CD14-positive monocyte (primary cell): Measurements from ENCODE around the gene DCAF6. TPM values are rescaled to one million over a fixed set of nuclear protein-coding genes. Genes with fewer than 3 reads are reported as not detected.

Experiments used
- DNase-seq, 3 donors: peaks; one replicate each; pipeline ENCODE4 v3.0.0-alpha.2; 2011 to 2022
- H2AFZ ChIP-seq: 2 replicates; pipeline ENCODE4 v1.6.0; 2012; ENCODE audit warnings: mild to moderate bottlenecking, low read depth, low read length, inconsistent platforms; ENCODE audit not compliant: insufficient read depth, poor library complexity, severe bottlenecking
- H3K27ac ChIP-seq, 2 donors: 1 replicate in 1 of 2; 2 replicates in 1 of 2; pipeline ENCODE4 v1.5.1; 2012 to 2013; ENCODE audit warnings: low read length in 2 of 2, control low read depth in 1 of 2, inconsistent platforms in 1 of 2, low read depth in 1 of 2, mild to moderate bottlenecking in 1 of 2
- H3K27me3 ChIP-seq, 2 donors: one replicate each; pipeline versions ENCODE4 v1.6.0 to v1.6.1; 2011 to 2013; ENCODE audit warnings: low read length in 2 of 2; ENCODE audit not compliant: control insufficient read depth in 2 of 2, insufficient read depth in 2 of 2
- H3K36me3 ChIP-seq, 2 donors: replicated peaks in 1 of 2; 1 replicate in 1 of 2; 2 replicates in 1 of 2; pipeline versions ENCODE4 v1.5.1 to v1.6.1; 2012 to 2013; ENCODE audit warnings: low read length in 2 of 2, control low read depth in 1 of 2, inconsistent platforms in 1 of 2, mild to moderate bottlenecking in 1 of 2; ENCODE audit not compliant: insufficient read depth in 2 of 2, control insufficient read depth in 1 of 2
- H3K4me1 ChIP-seq, 2 donors: 1 replicate in 1 of 2; 2 replicates in 1 of 2; pipeline versions ENCODE4 v1.5.1 to v1.6.1; 2012 to 2013; ENCODE audit warnings: low read length in 2 of 2, control low read depth in 1 of 2, inconsistent platforms in 1 of 2, mild to moderate bottlenecking in 1 of 2, moderate library complexity in 1 of 2; ENCODE audit not compliant: insufficient read depth in 2 of 2, control insufficient read depth in 1 of 2
- H3K4me2 ChIP-seq: replicated peaks from 2 replicates; pipeline ENCODE3; 2012; ENCODE audit warnings: low read length, moderate library complexity, mild to moderate bottlenecking; ENCODE audit not compliant: poor library complexity, severe bottlenecking; ENCODE audit errors: extremely low read depth
- H3K4me3 ChIP-seq, 3 experiments: fragments of 200-600 bp in 1 of 3; sonication (generic) in 1 of 3; replicated peaks in 1 of 3; 1 replicate in 2 of 3; 2 replicates in 1 of 3; pipeline ENCODE4 v1.5.1; 2011 to 2013; ENCODE audit warnings: low read length in 3 of 3, mild to moderate bottlenecking in 3 of 3, control low read depth in 2 of 3, low read depth in 2 of 3, inconsistent platforms in 1 of 3, moderate library complexity in 1 of 3
- H3K79me2 ChIP-seq: 2 replicates; pipeline ENCODE4 v1.6.0; 2012; ENCODE audit warnings: mild to moderate bottlenecking, control low read depth, inconsistent platforms, low read length, moderate library complexity; ENCODE audit not compliant: insufficient read depth
- H3K9ac ChIP-seq: 2 replicates; pipeline ENCODE4 v1.6.0; 2017; ENCODE audit warnings: low read length, mild to moderate bottlenecking; ENCODE audit not compliant: insufficient read depth, poor library complexity, severe bottlenecking
- H3K9me3 ChIP-seq, 2 donors: replicated peaks in 1 of 2; 1 replicate in 1 of 2; 2 replicates in 1 of 2; pipeline versions ENCODE4 v1.5.1 to v1.6.1; 2012 to 2013; ENCODE audit warnings: low read length in 2 of 2, control low read depth in 1 of 2; ENCODE audit not compliant: control insufficient read depth in 1 of 2, insufficient read depth in 1 of 2
- H4K20me1 ChIP-seq: 2 replicates; pipeline ENCODE4 v1.6.0; 2012; ENCODE audit warnings: mild to moderate bottlenecking, low read length, control low read depth, moderate library complexity; ENCODE audit not compliant: insufficient read depth
- H3K27ac Mint-ChIP-seq, 7 donors: one replicate each; pipeline ENCODE4 v1.8.0; 2020; ENCODE audit warnings: mild to moderate bottlenecking in 7 of 7, mixed read lengths in 7 of 7, moderate library complexity in 6 of 7, inconsistent platforms in 2 of 7
- H3K27me3 Mint-ChIP-seq, 3 donors: one replicate each; pipeline ENCODE4 v1.8.0; 2021 to 2022; ENCODE audit warnings: low read depth in 3 of 3, mild to moderate bottlenecking in 3 of 3, mixed read lengths in 3 of 3, moderate library complexity in 3 of 3, inconsistent platforms in 1 of 3
- H3K36me3 Mint-ChIP-seq, 2 donors: one replicate each; pipeline ENCODE4 v1.8.0; 2020; ENCODE audit warnings: mixed read lengths in 2 of 2, inconsistent platforms in 1 of 2, mild to moderate bottlenecking in 1 of 2
- H3K4me1 Mint-ChIP-seq: one replicate; pipeline ENCODE4 v1.8.0; 2020; ENCODE audit warnings: mild to moderate bottlenecking, mixed read lengths
- H3K4me3 Mint-ChIP-seq, 2 donors: one replicate each; pipeline ENCODE4 v1.8.0; 2020; ENCODE audit warnings: mild to moderate bottlenecking in 2 of 2, mixed read lengths in 2 of 2, moderate library complexity in 1 of 2
- H3K9me3 Mint-ChIP-seq, 7 donors: one replicate each; pipeline ENCODE4 v1.8.0; 2020 to 2022; ENCODE audit warnings: mixed read lengths in 7 of 7, mild to moderate bottlenecking in 6 of 7, moderate library complexity in 6 of 7, inconsistent platforms in 2 of 7
- WGBS: methylation state at CpG from one replicate; pipeline ENCODE4 v1.1.5; 2013; ENCODE audit warnings: missing lambda C conversion rate; ENCODE audit not compliant: insufficient coverage; 5-methylcytosine and 5-hydroxymethylcytosine counted together
- intact Hi-C, 2 donors: fragments of 100-400 bp; cut with micrococcal nuclease; formaldehyde crosslinking; loops; one replicate each; pipeline versions ENCODE4 v1.15.0 to v1.15.1; 2023
- polyA plus RNA-seq, 3 donors: library from polyadenylated mRNA; depleted of rRNA in 1 of 3; unstranded in 2 of 3; stranded (reverse) in 1 of 3; fragments of 300-500 nt in 2 of 3; fragments of >200 nt in 1 of 3; fragmentation: Illumina TruSeq in 2 of 3; gene quantifications; 1 replicate in 2 of 3; 2 replicates in 1 of 3; pipeline ENCODE4 v1.2.3, GENCODE V29; 2012 to 2021
- TF ChIP-seq, protein P1 (sequence below): fragments of 200-600 bp; IDR thresholded peaks from one replicate; pipeline ENCODE4 v1.8.0; 2022; ENCODE audit warnings: antibody characterized with exemption, mild to moderate bottlenecking

Gene DCAF6
- polyA plus RNA-seq, 3 donors: 11.8 to 16.1 (median 11.9) TPM

- Histone ChIP-seq H3K27me3 (no peaks in the 10 kb centered on the region), H3K4me1 (no peaks in the 10 kb centered on the region), H3K4me3 (no peak overlapping the region), H3K9ac (no peak overlapping the region), H3K79me2 (no peaks in the 10 kb centered on the region), H2AFZ (no peak overlapping the region), H3K27ac (no peak overlapping the region), H3K36me3 (peaks cover 13 to 43% of the 10 kb centered on the region in 2 donors), H3K9me3 (no peaks in the 10 kb centered on the region), H4K20me1 (no peaks in the 10 kb centered on the region), H3K4me2 (no peak overlapping the region)
- H3K36me3 Mint-ChIP-seq: peaks cover 38 to 39% of the 10 kb centered on the region in 2 donors
- TF ChIP-seq, protein P1, sequence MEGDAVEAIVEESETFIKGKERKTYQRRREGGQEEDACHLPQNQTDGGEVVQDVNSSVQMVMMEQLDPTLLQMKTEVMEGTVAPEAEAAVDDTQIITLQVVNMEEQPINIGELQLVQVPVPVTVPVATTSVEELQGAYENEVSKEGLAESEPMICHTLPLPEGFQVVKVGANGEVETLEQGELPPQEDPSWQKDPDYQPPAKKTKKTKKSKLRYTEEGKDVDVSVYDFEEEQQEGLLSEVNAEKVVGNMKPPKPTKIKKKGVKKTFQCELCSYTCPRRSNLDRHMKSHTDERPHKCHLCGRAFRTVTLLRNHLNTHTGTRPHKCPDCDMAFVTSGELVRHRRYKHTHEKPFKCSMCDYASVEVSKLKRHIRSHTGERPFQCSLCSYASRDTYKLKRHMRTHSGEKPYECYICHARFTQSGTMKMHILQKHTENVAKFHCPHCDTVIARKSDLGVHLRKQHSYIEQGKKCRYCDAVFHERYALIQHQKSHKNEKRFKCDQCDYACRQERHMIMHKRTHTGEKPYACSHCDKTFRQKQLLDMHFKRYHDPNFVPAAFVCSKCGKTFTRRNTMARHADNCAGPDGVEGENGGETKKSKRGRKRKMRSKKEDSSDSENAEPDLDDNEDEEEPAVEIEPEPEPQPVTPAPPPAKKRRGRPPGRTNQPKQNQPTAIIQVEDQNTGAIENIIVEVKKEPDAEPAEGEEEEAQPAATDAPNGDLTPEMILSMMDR: no peak
- no peak for DNase-seq
- H3K27me3 Mint-ChIP-seq: peaks cover 0 to 4% (median 0%) of the 10 kb centered on the region in 3 donors
- peaks cover 3% of the 10 kb centered on the region for H3K4me1 Mint-ChIP-seq
- intact Hi-C loops: no loop called here
- peaks cover 0 to 1% (median 0%) of the 10 kb centered on the region in 7 donors for H3K9me3 Mint-ChIP-seq
- H3K27ac Mint-ChIP-seq: no peak overlapping the region
- H3K4me3 Mint-ChIP-seq: no peak overlapping the region
- WGBS: no CpG with 5 or more reads among the region's 6 CpGs
Measured at GRCh38 chr1:167916766-167917511, 19.5 kb upstream of the DCAF6 start.

DNA sequence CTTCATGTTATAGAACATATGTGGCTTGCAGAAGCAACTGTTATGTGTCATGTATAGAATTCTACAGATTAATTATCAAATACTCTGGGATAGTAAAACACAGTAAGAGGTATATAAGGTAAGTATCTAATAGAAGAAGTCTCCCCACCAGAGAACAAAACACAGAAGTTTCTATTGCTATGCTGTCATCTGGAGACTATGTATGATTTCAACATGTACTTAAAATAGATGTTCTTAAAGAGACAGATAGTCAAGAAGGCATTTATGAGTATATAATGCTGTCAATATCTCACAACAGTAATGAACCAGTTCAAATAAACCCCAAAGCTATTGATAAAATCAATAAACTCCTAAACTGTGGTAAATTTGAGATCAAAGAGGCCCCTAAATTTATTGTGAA, 14.5 kb upstream of the DCAF6 start:
- H3K4me2 ChIP-seq: no peak overlapping the region

More for the DNA sequence above, 14.5 kb upstream of the DCAF6 start:
- no peak overlapping the region for H3K9ac ChIP-seq
- no peaks in the 10 kb centered on the region for H3K27me3 ChIP-seq
- TF ChIP-seq, protein P1: no peak
- intact Hi-C loops: no loop called here
- Mint-ChIP-seq H3K36me3 (peaks cover 24 to 26% of the 10 kb centered on the region in 2 donors), H3K27ac (peak overlapping the region in 1 of 7 donors; percentile 13), H3K9me3 (no peaks in the 10 kb centered on the region), H3K4me1 (peaks cover 11% of the 10 kb centered on the region), H3K4me3 (no peak overlapping the region), H3K27me3 (peaks cover 0 to 4% (median 0%) of the 10 kb centered on the region in 3 donors)
- H3K36me3 ChIP-seq: peaks cover 8 to 26% of the 10 kb centered on the region in 2 donors
- H3K4me3 ChIP-seq: no peak overlapping the region
- DNase-seq: no peak
- H4K20me1 ChIP-seq: peaks cover 5% of the 10 kb centered on the region
- H3K79me2 ChIP-seq: peaks cover 13% of the 10 kb centered on the region
- H3K4me1 ChIP-seq: no peaks in the 10 kb centered on the region
- no peak overlapping the region for H3K27ac ChIP-seq
- H2AFZ ChIP-seq: no peak overlapping the region
- no peaks in the 10 kb centered on the region for H3K9me3 ChIP-seq
